OCI-LY1 (cell line): ENCODE results near the gene LRRC8B.

Experiments used
- H2AFZ ChIP-seq: fragments of 200-600 bp; sonication (generic), shearing (Covaris generic); 2 replicates; pipeline ENCODE4 v1.6.0; 2014; ENCODE audit warnings: antibody characterized with exemption, mild to moderate bottlenecking, low read length
- H3F3A ChIP-seq: fragments of 200-600 bp; sonication (generic), shearing (Covaris generic); 2 replicates; pipeline ENCODE4 v1.6.0; 2014; ENCODE audit warnings: mild to moderate bottlenecking, antibody characterized with exemption, low read length, moderate library complexity; ENCODE audit not compliant: insufficient read depth
- H3K27ac ChIP-seq: fragments of 200-600 bp; sonication (generic); 2 replicates; pipeline ENCODE4 v1.5.1; 2014; ENCODE audit warnings: low read length, mixed run types, mild to moderate bottlenecking, low read depth; ENCODE audit not compliant: poor library complexity, severe bottlenecking
- H3K27me3 ChIP-seq: fragments of 200-600 bp; sonication (generic); 2 replicates; pipeline ENCODE4 v1.6.0; 2014; ENCODE audit warnings: antibody characterized with exemption, mild to moderate bottlenecking, low read length, moderate library complexity; ENCODE audit not compliant: insufficient read depth
- H3K36me3 ChIP-seq: fragments of 200-600 bp; sonication (generic); 2 replicates; pipeline ENCODE4 v1.6.1; 2014; ENCODE audit warnings: mild to moderate bottlenecking, antibody characterized with exemption, low read length, moderate library complexity, mixed read lengths; ENCODE audit not compliant: insufficient read depth
- H3K4me1 ChIP-seq: fragments of 200-600 bp; sonication (generic); 2 replicates; pipeline ENCODE4 v1.5.1; 2014; ENCODE audit warnings: mild to moderate bottlenecking, low read length, moderate library complexity; ENCODE audit not compliant: insufficient read depth, severe bottlenecking
- H3K4me2 ChIP-seq: fragments of 200-600 bp; sonication (generic), shearing (Covaris generic); 2 replicates; pipeline ENCODE4 v1.6.1; 2014; ENCODE audit warnings: low read length
- H3K4me3 ChIP-seq: fragments of 200-600 bp; sonication (generic); 2 replicates; pipeline ENCODE4 v1.5.1; 2014; ENCODE audit warnings: low read length, low read depth, mild to moderate bottlenecking, mixed read lengths; ENCODE audit not compliant: poor library complexity, severe bottlenecking
- H3K79me2 ChIP-seq: fragments of 200-600 bp; shearing (Covaris generic); 2 replicates; pipeline ENCODE4 v1.6.1; 2016; ENCODE audit warnings: mixed run types, low read length, mixed read lengths; ENCODE audit not compliant: insufficient read depth
- H3K9ac ChIP-seq: fragments of 200-600 bp; sonication (generic), shearing (Covaris generic); 2 replicates; pipeline ENCODE4 v1.6.1; 2014; ENCODE audit warnings: mild to moderate bottlenecking, low read length, mixed read lengths
- H3K9me2 ChIP-seq: fragments of 200-600 bp; sonication (generic), shearing (Covaris generic); 2 replicates; pipeline ENCODE4 v1.6.1; 2014; ENCODE audit warnings: low read depth, mild to moderate bottlenecking, low read length, mixed read lengths
- H3K9me3 ChIP-seq: fragments of 200-600 bp; shearing (Covaris generic); 2 replicates; pipeline ENCODE4 v1.6.1; 2014; ENCODE audit warnings: low read length, mixed read lengths
- H4K20me1 ChIP-seq: fragments of 200-600 bp; sonication (generic), shearing (Covaris generic); 2 replicates; pipeline ENCODE4 v1.6.0; 2016; ENCODE audit warnings: mild to moderate bottlenecking, low read length; ENCODE audit not compliant: insufficient read depth
- EZH2 ChIP-seq: fragments of 200-600 bp; sonication (generic), shearing (Covaris generic); IDR thresholded peaks from 2 replicates; pipeline ENCODE4 v1.8.0; 2017; ENCODE audit warnings: borderline replicate concordance, mixed run types, mild to moderate bottlenecking, antibody characterized with exemption, low read length, moderate library complexity, mixed read lengths
- TF ChIP-seq, protein P1 (sequence below): fragments of 200-600 bp; sonication (generic), shearing (Covaris generic); IDR thresholded peaks from 2 replicates; pipeline ENCODE4 v1.5.1; 2017; ENCODE audit warnings: mild to moderate bottlenecking, antibody characterized with exemption, low read length, moderate library complexity, mixed read lengths

Gene LRRC8B

DNA sequence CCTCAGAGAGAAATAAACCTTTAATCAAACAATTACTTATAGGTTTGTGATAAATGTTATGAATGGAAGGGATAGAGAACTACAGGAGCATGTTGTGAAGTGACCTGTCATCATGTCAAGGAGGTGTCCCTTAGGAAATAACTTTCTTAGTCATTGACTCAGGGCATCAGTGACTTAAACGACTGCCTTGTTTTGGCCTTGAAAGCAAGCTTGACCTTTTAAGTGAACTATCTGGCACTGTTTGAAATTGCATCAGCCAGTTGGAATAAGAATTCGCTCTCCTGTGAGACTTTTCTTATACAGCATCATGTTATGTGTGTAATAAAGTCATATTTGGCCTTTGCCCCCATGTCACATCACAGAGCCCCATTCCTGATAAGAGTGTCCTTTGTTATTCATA is 30.9 kb downstream of the LRRC8B start:
- Histone ChIP-seq H3K27me3 (no peaks in the 10 kb centered on the region), H3K9me2 (no peaks in the 10 kb centered on the region), H4K20me1 (no peaks in the 10 kb centered on the region), H2AFZ (no peak overlapping the region), H3K27ac (no peak overlapping the region), H3K36me3 (peaks cover 24% of the 10 kb centered on the region; the same call in 1 of the 2 replicates), H3K9me3 (0 out of 2 replicates have a peak, but pooled peaks cover 2% of the 10 kb centered on the region), H3K9ac (no peak overlapping the region), H3K4me1 (peaks cover 27% of the 10 kb centered on the region), H3K79me2 (peaks cover 12% of the 10 kb centered on the region; the same call in 1 of the 2 replicates), H3F3A (no peaks in the 10 kb centered on the region), H3K4me3 (no peak overlapping the region), H3K4me2 (no peak overlapping the region)
- TF ChIP-seq EZH2: no peak
- TF ChIP-seq, protein P1, sequence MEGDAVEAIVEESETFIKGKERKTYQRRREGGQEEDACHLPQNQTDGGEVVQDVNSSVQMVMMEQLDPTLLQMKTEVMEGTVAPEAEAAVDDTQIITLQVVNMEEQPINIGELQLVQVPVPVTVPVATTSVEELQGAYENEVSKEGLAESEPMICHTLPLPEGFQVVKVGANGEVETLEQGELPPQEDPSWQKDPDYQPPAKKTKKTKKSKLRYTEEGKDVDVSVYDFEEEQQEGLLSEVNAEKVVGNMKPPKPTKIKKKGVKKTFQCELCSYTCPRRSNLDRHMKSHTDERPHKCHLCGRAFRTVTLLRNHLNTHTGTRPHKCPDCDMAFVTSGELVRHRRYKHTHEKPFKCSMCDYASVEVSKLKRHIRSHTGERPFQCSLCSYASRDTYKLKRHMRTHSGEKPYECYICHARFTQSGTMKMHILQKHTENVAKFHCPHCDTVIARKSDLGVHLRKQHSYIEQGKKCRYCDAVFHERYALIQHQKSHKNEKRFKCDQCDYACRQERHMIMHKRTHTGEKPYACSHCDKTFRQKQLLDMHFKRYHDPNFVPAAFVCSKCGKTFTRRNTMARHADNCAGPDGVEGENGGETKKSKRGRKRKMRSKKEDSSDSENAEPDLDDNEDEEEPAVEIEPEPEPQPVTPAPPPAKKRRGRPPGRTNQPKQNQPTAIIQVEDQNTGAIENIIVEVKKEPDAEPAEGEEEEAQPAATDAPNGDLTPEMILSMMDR: no peak

DNA sequence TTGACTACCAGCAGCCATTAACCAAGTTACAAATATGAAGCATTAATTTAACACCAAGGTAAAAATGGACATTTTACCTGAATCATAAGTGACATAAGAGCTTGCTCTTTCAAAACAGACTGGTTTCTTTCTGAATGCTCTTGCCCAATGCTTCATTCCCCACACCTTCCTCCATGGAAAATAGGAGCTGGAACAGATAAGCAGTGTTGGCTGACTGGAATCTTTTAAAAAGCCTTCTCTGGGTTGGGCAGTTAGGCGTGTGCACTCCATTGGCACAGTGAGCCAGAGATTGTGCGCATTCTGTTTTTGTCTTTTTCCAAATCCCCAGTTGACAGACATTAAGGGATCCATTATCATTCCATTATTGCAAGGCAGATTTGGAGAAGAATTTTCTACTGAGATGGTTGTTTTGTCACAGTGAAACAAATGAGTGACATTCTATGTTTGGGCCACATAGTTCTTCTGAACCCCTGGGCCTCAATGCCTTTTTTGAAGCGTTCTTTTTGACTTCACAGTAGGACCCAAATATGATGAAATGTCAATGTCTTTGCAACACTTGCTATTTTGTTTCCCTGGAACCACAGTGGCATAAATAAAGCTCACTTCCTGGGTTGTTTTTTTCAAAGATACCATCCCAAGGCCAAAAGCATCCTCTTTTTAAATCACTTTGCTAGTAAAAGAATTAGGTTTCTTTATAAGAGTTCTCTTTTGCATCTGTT is 32.3 kb downstream of the LRRC8B start:
- Histone ChIP-seq H3K79me2 (peaks cover 12% of the 10 kb centered on the region; the same call in 1 of the 2 replicates), H2AFZ (no peak overlapping the region), H3K4me2 (no peak overlapping the region), H3K27me3 (no peaks in the 10 kb centered on the region), H3K4me3 (no peak overlapping the region), H3K27ac (no peak overlapping the region), H4K20me1 (no peaks in the 10 kb centered on the region), H3K4me1 (peaks cover 21% of the 10 kb centered on the region), H3F3A (no peaks in the 10 kb centered on the region), H3K9ac (no peak overlapping the region), H3K36me3 (peaks cover 24% of the 10 kb centered on the region; the same call in 1 of the 2 replicates), H3K9me2 (no peaks in the 10 kb centered on the region), H3K9me3 (0 out of 2 replicates have a peak, but pooled peaks cover 2% of the 10 kb centered on the region)
- TF ChIP-seq, protein P1: no peak
- TF ChIP-seq EZH2: no peak

DNA sequence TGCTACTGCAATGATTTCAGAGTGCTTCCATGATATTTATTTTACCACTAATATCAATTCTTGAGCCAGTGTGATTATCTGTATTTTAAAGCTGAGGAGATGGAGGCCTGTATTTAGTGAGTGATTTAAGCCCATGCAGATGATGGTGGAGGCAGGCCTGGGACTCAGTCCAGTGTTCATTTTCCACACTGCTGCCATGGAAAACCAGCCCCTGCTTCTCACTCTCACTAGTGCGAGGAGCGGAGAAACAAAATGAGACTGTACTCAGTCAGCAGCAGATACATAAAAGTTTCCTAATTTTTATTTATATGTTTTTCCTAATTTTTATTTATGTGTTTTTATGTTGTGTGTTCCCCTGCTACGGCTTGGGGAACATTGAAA is 32.8 kb downstream of the LRRC8B start:
- Histone ChIP-seq H3K9ac (no peak overlapping the region), H3K4me1 (peaks cover 16% of the 10 kb centered on the region), H3K79me2 (peaks cover 9% of the 10 kb centered on the region), H3K9me3 (0 out of 2 replicates have a peak, but pooled peaks cover 2% of the 10 kb centered on the region), H3F3A (no peaks in the 10 kb centered on the region), H3K27ac (no peak overlapping the region), H3K4me2 (no peak overlapping the region), H3K36me3 (peaks cover 24% of the 10 kb centered on the region; the same call in 1 of the 2 replicates), H3K4me3 (no peak overlapping the region), H3K9me2 (no peaks in the 10 kb centered on the region), H4K20me1 (no peaks in the 10 kb centered on the region), H2AFZ (no peak overlapping the region), H3K27me3 (no peaks in the 10 kb centered on the region)
- no peak for TF ChIP-seq EZH2
- TF ChIP-seq, protein P1: no peak
